ENCODE data around the gene CLSTN2. TPM values are rescaled to one million over a fixed set of nuclear protein-coding genes. Genes with fewer than 3 reads are reported as not detected.

CLSTN2 gene
- total and polyA plus RNA-seq, 2 of the 4 experiments (the other 2 are of a cell fraction): under 0.01 to 0.07 TPM

GRCh38 chr3:140167600-140168281 is 232.8 kb downstream of the CLSTN2 start:
- Histone ChIP-seq H3K36me3 (ENCODE audit: control insufficient read depth, insufficient read depth, low read length) (no peaks in the 10 kb centered on the region), H3K4me2 (ENCODE audit: low read depth, low read length) (no peak overlapping the region), H2AK5ac (ENCODE audit: low read depth, low read length) (no peak overlapping the region), H2BK120ac (ENCODE audit: low read depth, low read length) (no peak overlapping the region), H3K56ac (ENCODE audit: extremely low read depth, insufficient read depth, low read length) (no peak overlapping the region), H3K14ac (replicated peaks; ENCODE audit: low read depth, low read length) (no peak overlapping the region), H3K27me3 (ENCODE audit: control insufficient read depth, insufficient read depth, low read length) (no peaks in the 10 kb centered on the region), H2AK9ac (replicated peaks; ENCODE audit: low read depth, low read length, poor library complexity) (no peak overlapping the region), H3K27ac (ENCODE audit: insufficient read depth, low read length) (no peak overlapping the region), H3K9ac (ENCODE audit: low read depth, low read length) (no peak overlapping the region), H2BK20ac (ENCODE audit: low read depth, low read length) (no peak overlapping the region), H3K9me1 (ENCODE audit: insufficient read depth, low read length) (no peaks in the 10 kb centered on the region), H4K5ac (ENCODE audit: low read depth, low read length) (no peak overlapping the region), H3K4me3 (ENCODE audit: insufficient read depth, low read depth, low read length) (no peak overlapping the region), H3K4ac (ENCODE audit: low read depth, low read length) (no peak overlapping the region), H3K79me1 (ENCODE audit: low read depth in 1 of 2, low read length in 2 of 2) (no peaks in the 10 kb centered on the region), H3K18ac (ENCODE audit: low read depth, low read length) (no peak overlapping the region), H4K20me1 (ENCODE audit: insufficient read depth, low read length) (no peaks in the 10 kb centered on the region), H2AFZ (replicated peaks; ENCODE audit: low read length, poor library complexity) (no peak overlapping the region), H4K91ac (ENCODE audit: insufficient read depth, low read depth, low read length) (no peak overlapping the region), H2BK15ac (ENCODE audit: low read depth, low read length) (no peak overlapping the region), H3K9me3 (ENCODE audit: control insufficient read depth, insufficient read depth, low read length) (no peaks in the 10 kb centered on the region; the same call in 1 of the 2 replicates), H3K4me1 (ENCODE audit: control insufficient read depth, insufficient read depth, low read length) (no peaks in the 10 kb centered on the region), H3K23ac (ENCODE audit: low read depth, low read length) (no peak overlapping the region), H4K8ac (ENCODE audit: low read depth in 2 of 2, low read length in 2 of 2) (no peak overlapping the region), H2BK5ac (ENCODE audit: low read depth, low read length, poor library complexity, severe bottlenecking) (no peak overlapping the region)
- ATAC-seq (ENCODE audit: low read depth): no peak
- intact Hi-C loops (cut with micrococcal nuclease): no loop called here
- peak; percentile 77 for TF ChIP-seq NFE2L2 (IDR thresholded peaks at IDR 0.05; ENCODE audit: low read depth, low read length)
- 0 out of 2 replicates have a peak, but pooled peaks have one; percentile 6 for TF ChIP-seq MAFK (IDR thresholded peaks at IDR 0.05; ENCODE audit: low read depth, low read length)
- no peak for TF ChIP-seq USF2 (IDR thresholded peaks at IDR 0.05; ENCODE audit: low read depth, low read length)
- POLR2A ChIA-PET (ENCODE audit: unreplicated experiment): no interaction called here
- no TSS peak for BruUV-seq (replicated peaks)
- no peak for DNase-seq
- no CpG with 5 or more reads among the region's 5 CpGs for WGBS, 2 experiments (ENCODE audit: extremely low coverage in 2 of 2, insufficient read length in 1 of 2)
- in situ Hi-C loops (cut with MboI; ENCODE audit: low sequenced_read_pairs): no loop called here
- CTCF ChIA-PET: no interaction called here
- dilution Hi-C loops (cut with HindIII; ENCODE audit: low sequenced_read_pairs, unreplicated experiment): no loop called here

Measured in IMR-90 (cell line).